Activated T-cell treated with anti-CD3 and anti-CD28 coated beads, Interleukin-2, amount 50 U/mL, for 48 hours (primary cell): Measurements from ENCODE around the gene GNG12.
"Not testable (repeated sequence)": the region's sequence is repeated elsewhere in the genome, so short reads cannot be mapped to it uniquely, and the experiment has no call there.

ENCODE experiments used
- DNase-seq, 2 experiments: peaks; one replicate each; pipeline ENCODE4 v3.0.0-alpha.2; 2020

Gene GNG12

DNA sequence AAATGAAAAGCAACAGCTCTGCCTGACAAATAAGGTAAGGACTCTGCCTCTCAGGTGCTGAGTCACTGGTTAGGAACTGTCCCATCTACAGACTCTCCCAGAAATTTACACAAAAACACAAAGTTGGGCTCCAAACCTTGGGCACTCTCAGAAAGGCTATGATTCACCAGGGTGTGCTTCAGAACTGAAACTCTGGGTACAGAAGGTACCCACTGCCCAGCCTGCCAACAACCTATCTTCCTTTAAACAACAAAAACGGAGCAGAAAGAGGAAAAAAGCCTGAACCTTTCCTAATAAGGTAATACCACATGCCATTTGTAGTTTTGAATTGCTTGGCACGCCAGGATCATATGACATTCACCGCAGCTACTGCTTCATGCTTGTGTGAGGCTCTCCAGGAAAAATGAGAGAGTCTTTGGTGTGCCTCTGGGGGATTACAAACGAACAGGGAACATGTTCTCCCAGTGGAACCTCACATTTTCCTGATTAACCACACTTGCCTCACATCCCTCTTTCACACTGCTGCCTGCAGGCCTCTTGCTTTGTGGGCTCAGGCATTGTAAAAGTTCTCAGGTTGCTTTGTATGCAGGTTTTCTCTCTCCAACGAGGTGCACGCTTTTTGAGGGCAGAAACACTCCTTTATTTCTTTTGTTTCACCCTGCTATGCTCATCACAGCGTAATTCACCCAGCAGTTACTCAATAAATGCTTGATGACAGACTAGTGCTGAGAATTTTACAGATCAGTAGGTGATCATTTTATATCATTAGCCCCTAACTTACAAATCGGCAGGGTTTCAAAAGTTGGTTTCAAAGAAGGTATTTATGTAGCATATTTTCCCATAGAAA lies 83.2 kb downstream of the GNG12 start:
- no peak for DNase-seq

DNA sequence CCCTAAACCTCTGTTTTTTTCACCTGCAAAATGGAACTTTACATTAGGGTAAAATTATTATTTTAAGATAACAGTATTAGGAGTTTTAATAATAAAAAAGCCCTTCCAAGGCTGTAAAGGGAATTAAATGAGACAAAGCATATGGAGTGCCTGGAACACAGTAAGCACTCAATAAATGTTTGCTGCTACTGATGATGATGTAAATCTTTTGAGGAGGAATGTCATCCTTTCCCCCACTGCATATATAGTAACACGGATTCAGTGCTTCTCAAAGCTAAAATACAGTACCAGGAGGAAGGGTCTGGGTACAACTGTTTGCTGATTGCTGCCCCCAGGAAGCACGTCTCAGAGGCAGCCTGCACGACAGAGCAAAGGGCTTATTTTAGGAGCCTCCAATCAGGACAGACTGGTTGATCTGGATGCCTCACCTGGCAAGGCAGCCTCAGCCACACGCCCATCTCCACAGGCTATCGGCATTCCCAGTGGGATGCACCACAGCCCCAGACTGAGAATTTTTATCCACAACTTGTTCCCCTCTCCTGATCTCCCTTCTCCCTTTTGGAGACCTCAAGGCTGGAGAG lies 83.9 kb downstream of the GNG12 start:
- DNase-seq = no peak

DNA sequence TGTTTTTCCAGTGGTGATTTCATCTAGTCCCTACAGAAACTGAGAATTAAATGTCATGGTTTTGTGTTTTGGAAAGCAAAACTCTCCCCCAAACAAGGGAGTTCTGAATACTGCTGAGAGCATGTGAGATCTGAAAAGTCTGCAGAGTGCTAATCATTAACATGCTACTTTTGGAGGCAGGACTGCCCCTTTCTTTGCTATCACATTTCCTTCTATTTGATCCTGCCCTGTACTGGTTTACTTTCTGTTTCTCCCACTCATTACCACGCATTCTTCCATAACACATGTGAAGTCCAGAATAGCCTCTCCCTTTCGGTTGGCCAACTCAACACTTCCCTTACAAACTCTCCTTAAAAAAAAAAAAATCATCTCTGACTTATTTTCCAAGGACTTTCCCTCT lies 84.6 kb downstream of the GNG12 start:
- DNase-seq = no peak

DNA sequence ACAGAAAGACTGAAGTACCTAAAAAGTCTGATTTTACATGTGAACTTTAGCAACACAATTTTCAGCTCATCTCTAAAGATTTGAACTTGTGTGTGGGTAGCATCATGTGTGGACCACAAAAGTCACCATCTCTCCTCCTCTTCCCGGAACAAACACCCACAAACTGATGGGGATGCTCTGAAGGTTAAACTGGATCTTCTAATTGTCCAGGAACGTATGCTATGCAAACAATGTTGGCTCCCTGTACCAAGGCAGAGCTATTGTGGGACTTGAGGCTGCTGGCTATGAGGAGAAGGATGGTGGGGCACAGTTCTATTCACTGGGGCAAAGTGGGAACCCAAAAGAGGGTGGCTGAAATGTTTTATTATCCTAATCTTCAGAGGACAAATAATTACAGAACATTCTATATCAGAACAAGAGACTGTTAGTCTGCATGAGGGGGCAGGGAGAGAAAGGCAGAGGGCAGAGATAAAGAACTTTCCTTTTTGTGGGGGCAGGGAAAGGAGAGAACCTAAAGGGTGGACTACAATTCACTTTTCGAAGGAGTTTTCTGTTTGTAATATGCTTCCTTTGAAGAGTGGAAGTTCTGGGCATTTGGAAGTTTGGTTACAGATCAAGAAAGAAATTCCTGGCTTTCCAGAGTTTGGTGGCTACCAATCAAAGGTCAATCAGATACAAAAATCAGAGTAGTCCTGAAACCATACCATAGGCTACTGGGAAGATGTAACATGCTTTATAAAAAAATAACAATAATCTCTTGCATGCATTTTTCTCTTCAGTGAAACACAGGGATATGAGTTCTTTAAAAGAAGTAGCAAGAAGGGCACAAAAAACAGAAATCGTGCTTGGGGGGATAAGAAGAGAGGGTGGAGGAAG lies 85.4 kb downstream of the GNG12 start:
- DNase-seq = no peak

DNA sequence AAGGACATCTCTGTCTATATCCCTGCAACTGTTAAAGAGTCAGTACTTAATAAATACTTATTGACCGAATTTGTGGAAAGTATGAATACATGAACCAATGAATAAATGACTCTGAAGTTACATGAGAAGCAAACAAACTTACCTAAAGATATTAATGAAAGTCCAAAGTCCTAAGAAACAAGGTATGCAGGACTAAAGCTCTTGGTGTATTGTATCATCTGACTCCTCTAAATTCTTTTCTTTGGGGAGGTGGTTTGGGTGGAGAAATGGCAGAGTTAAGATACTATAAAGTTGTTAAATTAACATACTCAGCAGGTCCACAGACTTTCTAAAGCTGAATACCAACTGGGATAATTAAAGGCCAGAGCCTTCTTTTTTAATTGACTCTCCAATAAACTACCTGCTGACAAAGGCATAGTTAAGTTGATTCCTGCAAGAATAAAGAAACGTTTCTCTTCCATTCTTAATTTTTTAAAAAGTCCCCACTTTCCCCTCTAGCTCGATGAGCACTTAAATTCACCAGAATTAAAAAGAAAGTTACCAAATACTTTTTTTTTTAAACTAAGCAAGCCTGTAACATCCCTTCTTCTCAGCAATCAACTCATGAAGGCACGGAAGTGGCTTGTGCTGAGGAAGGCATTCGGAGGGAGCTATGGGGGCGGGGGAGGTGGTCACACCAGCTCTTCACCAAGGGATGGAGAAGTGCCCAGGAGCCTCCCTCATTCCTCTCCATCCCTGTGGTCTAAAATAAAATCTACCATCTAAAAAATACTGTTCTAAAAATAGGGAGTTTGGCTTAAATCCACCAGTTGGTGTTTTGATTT lies 87.2 kb downstream of the GNG12 start:
- no peak for DNase-seq

DNA sequence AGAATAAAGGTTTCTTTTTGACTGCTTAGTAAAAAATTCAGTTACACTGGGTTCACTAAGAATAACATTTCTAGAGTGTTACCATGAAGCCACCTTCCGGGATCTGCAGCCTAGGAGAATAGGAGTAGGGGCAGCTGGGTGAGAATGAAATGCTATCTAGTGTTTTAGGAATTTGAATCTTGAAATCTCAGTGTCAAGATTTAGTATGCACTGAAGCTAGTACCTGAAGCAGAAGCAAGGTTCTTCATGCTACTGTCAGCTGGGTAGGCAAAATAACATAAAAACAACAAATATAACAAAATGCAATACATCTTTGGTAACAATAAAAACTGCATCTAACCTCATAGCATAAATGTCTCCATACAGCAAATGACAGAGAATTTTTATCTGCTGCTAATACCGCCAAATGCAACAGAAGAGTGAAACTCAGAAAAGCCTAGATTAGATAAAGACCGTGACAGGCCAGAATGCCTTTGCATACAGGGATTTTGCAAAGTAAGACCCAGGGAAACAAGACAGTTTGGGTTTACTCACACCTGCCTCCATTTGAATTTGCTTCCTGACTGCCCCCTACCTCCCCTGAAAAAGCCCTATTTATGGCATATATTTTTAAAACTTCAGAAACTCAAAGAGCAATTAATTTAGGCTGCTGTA lies 90.1 kb downstream of the GNG12 start:
- no peak for DNase-seq

DNA sequence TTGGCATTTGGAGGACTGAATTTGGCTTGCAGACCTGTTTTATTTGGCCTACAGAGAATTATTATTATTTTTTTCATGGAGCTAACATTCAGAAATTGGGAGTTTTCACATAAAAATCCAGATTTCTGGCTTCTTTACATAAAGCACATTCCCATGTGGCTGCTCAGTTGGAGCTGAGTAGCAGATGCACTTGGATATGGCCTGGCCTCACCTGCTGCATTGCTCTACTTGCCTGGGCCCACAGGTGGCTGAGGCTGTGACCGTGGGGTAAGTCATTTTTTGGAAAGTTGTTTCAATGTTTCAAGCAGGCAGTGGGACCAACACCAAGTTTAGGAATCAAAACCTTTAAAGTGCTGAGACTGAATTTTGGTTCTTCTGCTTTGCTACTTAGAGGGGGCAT lies 91.5 kb downstream of the GNG12 start:
- DNase-seq = no peak

DNA sequence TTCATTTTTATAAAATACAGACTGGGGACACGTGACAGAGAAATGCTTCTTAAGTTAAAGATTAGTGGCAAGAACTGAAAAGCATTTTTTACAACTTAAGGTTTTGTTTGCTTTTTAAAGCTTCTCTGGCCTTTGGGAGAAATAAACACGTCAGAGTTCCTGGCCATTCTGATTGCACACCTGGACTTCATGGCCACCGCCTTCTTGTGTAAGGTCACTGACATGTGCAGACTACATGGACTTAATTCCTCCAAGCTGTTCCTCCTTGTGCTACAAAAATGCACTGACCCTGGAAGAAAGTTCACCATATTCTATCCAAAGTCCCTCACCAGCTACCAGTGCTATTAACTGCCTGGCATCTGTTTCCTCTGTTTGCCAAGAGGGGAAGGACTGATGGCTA lies 92.1 kb downstream of the GNG12 start:
- no peak for DNase-seq

DNA sequence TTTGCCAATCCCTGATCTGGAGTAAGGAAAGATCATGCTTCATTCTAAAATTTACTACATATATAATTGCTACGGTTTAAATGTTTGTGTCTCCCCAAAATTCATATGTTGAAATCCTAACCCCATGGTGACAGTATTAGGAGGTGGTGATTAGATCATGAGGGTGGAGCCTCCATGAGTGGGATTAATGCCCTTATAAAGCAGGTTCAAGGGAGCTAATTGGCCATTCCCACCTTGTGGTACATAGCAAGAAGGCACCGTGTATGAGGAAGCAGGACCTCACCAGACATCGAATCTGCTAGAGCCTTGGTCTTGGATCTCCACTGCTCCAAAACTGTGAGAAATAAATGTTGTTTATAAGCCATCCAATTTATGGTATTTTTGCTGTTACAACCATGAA lies 92.7 kb downstream of the GNG12 start:
- DNase-seq = no peak

DNA sequence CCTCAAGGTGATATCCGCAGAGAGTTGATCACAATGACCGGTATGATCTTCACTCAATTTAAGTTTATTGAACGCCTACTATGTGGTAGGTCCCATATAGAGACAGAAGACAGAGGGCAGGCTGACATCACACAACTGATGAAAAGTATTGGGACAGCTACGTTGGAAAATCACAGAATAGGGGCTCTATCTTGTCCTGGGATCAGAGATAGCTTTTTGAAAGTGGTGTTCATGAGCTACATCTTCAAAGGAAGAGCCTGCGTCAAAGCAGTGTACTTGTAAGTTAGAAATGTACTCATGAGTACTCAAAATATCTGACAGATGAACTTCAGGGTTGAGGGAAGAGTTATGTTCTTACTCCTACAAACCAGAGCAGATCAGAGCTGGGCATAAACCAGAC lies 93.9 kb downstream of the GNG12 start:
- no peak for DNase-seq

DNA sequence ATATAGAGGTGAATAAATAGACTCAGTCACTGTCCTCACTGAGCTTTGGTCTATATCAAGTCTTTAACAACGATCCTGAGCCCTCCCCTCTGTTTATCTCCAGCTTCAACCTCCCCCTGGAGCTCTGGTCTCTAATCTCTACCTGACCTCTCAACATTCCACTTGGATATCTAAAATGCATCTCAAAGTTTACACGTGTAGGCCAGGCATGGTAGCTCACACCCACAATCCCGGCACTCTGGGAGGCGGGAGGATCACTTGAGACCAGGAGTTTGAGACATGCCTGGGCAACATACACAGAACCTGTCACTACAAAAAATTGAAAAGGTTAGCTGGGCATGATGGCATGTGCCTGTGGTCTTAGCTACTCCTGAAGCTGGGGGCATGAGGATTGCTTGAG lies 94.9 kb downstream of the GNG12 start:
- DNase-seq = no peak

DNA sequence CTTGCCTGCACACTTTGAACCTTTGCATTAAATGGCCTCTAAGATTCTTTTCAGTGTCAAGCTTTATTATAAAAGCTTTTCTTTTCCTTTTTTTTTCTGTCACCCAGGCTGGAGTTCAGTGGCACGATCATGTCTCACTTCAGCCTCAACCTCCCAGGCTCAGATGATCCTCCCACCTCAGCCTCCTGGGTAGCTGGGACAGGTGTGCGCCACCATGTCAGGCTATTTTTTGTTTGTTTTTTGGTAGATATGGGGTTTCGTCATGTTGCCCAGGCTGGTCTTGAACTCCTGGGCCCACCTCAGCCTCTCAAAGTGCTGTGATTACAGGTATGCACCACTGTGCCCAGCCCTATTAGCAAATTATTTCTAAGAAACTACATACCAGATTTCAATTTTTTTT lies 95.4 kb downstream of the GNG12 start:
- DNase-seq = no peak

DNA sequence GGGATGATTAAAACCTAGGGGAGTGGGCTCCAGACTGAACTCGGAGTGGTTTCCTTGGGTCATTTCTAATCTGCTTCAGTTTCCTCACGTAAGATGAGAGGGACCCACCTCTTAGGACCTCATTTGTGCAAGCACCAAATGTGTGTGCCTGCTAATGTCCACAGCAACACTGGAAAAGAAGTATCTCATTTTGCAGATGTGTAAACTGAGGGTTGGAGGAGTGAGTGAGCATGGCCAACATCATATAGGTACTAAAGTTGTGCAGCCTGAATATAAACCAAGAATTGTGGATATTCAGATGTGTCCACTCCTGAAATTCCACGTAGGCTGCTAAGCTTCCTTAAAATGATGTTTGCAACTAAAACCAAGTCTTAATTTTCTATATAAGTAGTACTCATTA lies 96.5 kb downstream of the GNG12 start:
- no peak for DNase-seq

DNA sequence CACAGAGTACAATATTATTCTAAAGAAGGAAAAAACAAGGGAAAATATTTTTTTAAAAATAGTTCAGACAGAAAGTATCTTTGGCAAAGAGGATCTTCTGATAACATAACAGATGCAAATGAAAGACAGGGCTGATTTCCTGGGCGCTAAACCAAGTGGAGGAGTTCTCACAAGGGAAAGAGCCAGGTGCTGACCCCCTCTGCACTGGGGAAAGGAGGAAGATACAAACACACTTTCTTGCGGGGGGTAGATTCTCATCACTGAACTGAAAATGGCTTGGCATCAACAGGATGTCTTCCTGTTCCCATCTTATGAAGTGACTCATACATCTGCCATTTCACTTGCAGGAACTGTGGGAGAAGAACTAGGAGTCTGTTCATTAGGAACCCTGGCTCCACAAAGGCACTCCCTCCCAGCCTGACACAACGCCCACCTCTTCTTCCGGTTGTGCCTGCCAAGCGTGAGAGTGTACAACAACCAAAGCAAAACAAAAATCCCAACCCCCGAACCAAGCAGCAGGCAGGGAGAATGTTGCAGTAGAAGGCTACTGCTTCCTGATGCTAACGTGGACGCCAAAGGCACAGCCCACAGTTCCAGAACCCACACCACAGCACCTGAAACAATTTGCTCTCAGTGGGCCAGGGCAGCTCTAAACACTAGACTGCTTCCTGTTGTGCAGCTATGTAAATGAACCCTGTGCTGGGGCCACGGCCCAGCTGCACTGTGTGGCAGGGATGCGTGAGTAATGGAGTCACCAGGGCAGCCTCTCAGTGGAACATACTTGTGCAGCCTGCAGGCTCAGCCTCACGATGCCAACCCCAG lies 97.2 kb downstream of the GNG12 start:
- DNase-seq = peak; percentile 49 to 61

DNA sequence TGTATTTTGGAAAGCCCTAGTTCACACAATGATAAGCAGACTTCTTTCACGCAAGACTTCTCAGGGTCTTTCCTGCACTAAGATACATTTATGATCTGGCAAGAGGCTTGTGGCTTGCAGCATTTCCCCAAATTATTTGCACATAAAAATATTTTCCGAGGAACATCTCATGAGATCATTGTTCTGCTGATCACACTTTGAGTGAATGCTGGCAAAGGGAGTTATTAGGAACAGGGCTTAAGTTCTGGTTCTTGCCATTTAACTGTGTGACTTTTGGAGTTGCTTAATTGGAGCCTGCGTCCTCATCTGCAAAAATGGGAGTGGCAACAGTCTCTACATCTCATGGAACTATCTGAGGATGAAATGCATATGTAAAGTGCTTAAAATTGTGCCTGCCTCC lies 98.1 kb downstream of the GNG12 start:
- no peak for DNase-seq

DNA sequence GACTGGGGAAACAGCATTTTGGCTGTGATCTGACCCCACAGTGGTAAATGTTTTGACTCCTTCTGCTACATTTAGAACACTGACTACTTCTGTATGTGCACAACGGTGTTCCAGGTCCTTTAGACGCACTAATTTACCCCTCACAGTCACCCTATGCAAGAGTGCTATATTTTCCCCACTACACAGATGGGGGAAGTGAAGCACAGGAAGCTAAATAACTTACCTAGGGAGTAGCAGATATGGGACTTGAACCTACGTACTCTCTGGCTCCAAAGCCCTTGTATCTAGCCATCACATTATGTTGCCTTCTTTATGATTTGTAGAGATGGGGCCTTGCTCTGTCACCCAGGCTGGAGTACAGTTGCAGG lies 99.0 kb downstream of the GNG12 start:
- DNase-seq = no peak

DNA sequence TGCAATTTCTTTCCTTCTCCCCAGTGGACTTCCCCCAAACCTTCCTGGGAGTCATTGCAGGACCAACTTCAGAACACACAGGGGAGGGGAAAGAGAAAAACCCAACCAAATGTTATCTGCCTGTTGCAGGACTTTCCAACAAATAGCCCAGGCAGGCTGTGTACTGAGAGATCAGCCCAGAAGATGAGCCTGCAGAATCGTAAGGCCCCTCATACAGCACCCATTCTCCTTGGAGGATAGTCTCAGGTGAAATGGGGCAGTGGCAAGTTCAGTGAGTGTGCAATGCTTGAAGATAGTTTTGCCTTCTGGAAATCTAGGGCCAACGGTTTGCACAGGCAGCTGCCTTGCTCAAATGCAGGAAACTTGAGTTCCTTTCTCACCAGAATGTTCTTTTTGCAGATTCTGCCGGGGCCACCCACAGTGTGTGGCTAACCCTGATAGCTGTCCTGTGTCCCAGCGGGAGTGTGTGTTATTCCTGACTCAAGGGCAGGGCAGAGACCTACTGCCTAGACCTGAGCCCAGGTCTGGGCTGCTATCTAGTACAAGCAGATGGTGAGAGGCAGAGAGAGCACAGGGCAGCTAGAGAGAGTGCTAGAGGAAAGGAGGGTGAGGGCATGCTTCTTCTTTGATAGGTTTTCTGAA lies 99.5 kb downstream of the GNG12 start:
- no peak for DNase-seq

DNA sequence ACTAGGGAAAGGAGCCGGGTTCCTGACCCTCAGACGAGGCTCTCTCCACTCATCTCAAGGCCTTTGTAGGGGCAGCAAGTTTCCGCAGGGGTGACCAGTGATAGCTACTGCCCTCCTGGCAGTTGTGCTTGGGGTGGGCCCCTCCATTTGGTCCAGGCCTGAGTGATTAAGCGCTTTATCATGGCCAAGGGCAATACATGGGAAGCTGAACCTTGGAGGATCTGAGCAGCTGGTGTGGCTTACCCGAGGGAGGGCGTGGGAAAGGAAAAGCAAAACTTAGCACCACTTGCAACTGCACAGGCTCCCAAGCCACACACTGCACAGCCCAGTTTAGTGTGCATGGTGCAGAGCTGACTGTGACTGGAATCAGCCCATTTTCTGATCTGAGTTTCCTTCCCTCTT lies 100.5 kb downstream of the GNG12 start:
- DNase-seq = no peak

DNA sequence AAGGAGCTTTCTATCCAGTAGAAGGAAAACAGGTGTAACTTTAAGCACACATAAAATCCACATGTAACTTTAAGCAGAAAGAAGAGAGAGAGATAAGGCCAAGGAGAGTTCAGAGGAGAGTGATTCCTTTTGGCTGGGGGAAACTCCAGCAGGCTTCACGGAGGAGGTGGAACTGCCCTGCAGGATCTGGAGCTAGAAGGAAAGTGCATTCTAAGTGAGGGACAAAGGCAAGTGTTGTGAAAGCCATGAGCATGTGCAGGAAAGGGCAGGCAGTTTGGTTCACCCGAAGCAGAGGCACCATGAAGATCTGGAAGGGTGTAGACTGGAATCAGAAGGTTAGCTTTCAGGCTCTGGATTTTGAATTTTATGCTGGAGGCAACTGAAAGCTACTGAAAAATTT lies 101.9 kb downstream of the GNG12 start:
- DNase-seq = no peak

DNA sequence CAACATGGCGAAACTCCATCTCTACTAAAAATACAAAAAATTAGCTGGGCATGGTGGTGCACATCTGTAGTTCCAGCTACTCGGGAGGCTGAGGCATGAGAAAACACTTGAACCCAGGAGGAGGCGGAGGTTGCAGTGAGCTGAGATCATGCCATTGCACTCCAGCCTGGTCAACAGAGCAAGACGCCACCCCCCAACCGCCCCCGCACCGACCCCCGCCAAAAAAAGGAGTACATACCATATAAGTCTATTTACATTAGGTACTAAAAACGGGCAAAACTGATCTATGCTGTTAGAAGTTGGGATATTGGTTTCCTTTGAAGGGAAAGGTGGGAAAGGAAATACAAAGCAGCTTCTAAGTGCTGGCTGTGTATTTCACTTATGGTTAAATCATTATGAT lies 103.0 kb downstream of the GNG12 start:
- not testable (repeated sequence) for DNase-seq

DNA sequence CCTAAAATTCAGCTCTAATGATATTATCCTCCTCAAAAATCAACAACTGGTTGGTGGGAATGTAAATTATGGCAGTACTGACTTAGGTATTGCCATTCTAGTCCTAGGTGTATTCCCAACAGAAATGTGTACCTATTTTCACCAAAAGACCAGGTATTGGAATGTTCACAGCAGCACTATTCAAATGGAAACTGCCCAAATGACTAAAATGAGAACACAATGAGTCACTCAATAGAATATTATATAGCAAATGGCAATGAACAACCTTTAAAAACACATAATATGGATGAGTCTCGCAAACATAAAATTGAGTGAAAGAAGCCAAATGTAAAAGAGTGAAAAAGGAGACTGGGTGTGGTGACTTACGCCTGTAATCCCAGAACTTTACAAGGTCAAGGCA lies 103.4 kb downstream of the GNG12 start:
- no peak for DNase-seq
